Rectal smooth muscle tissue (tissue), 1 donor: ENCODE measurements around the gene NLK.
"Not testable (repeated sequence)": the region's sequence is repeated elsewhere in the genome, so short reads cannot be mapped to it uniquely, and the experiment has no call there.

Source experiments
- H3K27ac ChIP-seq: one replicate; pipeline ENCODE4 v1.7.0; 2013; ENCODE audit warnings: low read depth, low read length, inconsistent platforms
- H3K27me3 ChIP-seq: one replicate; pipeline ENCODE4 v1.7.0; 2013; ENCODE audit warnings: low read length; ENCODE audit not compliant: control insufficient read depth, insufficient read depth
- H3K36me3 ChIP-seq: one replicate; pipeline ENCODE4 v1.7.0; 2013; ENCODE audit warnings: low read length; ENCODE audit not compliant: control insufficient read depth, insufficient read depth
- H3K4me1 ChIP-seq: one replicate; pipeline ENCODE4 v1.7.0; 2013; ENCODE audit warnings: low read length; ENCODE audit not compliant: control insufficient read depth, insufficient read depth
- H3K4me3 ChIP-seq: one replicate; pipeline ENCODE4 v1.7.0; 2013; ENCODE audit warnings: low read length
- H3K9ac ChIP-seq: one replicate; pipeline ENCODE4 v1.7.0; 2013; ENCODE audit warnings: low read length

The NLK gene

DNA sequence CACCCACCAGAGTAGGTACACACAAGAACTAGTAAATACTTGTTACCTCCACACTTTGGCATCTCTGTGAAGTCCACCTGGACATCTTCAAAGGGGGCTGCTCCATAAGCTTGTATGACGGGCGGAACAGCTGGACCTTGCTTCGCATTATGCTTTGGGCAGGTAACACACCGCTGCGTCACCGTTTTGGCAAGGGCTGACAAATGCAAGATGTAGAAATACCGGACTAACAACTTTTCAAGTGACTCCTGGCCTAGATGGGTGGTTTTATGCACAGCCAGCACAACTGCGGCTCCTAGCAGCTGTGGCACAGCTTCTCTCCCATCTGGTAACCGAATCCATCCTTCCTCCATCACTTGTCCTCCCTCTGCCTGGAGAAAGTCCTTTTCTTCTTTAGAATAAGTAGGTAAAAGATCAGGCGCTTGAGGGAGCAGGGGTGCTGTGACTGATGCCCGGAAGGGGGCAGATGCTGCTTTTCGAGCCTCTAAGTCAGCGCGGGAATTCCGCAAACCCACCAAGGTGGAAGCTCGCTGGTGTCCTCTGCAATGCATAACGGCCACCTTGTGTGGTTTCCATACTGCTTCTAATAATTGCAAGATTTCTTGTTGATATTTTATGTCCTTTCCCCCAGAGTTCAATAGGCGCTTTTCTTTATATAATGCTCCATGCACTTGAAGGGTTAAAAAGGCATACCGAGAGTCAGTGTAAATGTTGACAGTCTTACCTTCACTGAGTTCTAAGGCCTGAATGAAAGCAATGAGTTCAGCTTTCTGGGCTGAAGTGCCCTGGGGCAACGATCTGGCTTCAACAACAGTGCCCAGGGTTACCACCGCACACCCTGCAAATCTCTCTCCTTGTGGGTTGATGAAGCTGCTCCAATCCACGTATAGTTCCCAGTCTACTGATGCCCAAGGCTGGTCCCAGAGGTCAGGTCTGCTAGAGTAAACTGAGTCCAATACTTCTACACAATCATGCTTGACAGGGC is 191.7 kb downstream of the NLK start:
- peak overlapping the region; percentile 9 for H3K4me3 ChIP-seq

DNA sequence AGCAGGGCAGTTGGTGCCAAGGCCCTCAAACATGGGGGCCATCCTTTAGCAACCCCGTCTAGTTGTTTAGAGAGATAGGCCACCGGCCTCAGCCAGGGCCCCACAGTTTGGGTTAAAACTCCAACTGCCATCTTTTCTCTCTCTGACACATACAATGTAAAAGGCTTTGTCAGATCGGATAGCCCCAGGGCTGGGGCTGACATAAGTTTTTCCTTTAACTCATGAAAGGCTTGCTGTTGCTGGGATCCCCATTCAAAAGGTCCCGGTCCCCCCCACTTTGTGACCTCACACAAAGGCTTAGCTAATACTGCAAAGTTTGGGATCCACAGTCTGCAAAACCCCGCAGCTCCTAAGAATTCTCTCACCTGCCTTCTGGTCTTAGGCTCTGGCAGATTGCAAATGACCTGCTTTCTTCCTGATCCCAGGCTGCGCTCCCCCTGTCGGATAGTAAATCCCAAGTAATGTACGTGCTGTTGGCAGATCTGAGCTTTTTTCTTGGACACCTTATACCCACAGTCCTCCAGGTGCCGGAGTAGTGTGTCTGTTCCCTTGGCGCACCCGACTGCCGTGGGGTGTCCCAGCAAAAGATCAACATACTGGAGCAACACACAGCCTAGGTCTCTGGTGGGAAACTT is 192.7 kb downstream of the NLK start:
- H3K4me3 ChIP-seq, H3K36me3 ChIP-seq, H3K27me3 ChIP-seq, H3K4me1 ChIP-seq, H3K9ac ChIP-seq, H3K27ac ChIP-seq: not testable (repeated sequence)

More for the DNA sequence above, 191.7 kb downstream of the NLK start:
- H3K27me3 ChIP-seq, H3K9ac ChIP-seq, H3K27ac ChIP-seq, H3K4me1 ChIP-seq, H3K36me3 ChIP-seq: not testable (repeated sequence)

DNA sequence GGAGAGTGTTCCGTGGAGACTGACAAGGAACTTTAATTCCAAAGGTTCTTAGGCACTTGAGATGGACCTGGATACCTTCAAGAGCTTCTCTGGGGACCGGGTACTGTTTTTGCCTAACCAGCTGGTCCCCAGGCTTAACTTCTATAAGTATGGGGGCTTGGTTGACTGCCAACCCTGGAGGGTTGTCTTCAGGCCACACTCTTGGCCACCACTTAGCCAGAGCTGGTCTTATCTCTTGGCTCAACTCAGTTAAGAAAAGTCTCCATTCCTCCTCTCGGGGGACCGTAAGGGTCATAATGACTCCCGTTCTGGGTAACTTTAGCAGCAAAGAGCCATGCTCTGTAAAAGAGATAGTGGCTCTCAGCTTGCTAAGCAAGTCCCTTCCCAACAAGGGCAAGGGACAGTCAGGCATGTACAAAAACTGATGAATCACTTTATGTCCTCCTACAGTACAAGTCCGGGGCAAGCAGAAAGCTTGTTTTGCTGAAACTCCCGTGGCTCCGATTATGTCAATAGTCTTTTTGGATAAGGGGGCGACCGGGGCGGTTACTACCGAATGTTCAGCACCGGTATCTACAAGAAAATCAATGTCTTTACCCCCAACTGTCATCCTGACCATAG is 193.7 kb downstream of the NLK start:
- H3K27ac ChIP-seq, H3K9ac ChIP-seq, H3K27me3 ChIP-seq, H3K4me1 ChIP-seq, H3K36me3 ChIP-seq, H3K4me3 ChIP-seq: not testable (repeated sequence)

DNA sequence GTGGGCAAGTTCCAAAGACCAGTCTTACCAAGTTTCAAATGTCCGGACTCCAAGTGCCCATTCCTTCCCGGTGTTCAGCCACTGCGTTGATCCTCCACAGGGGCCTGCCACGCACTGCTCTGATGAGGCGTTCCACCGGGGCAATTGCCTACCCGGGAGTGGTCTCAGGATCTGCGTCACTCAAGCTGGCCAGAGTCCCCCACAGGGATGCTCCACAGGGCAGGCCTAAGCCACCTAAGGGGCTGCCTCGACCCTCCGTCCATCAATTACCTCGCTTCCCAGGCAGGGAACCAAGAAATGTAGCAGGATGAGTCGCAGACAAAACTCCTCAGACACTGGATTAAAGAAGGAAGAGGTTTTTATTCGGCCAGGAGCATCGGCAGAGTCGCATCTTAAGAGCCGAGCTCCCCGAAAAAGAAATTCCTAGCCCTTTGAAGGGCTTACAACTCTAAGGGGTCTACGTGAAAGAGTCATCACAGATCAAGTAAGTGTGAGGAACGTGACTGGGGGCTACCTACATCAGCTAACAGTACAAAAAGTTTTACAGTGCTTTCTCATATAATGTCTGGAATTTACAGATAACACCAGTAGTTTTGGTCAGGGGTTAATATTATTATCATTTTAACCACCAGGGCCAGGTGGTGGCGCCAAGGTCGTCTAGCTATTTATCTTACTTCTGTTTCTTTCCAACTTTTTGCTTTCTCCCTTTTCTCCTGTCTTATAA is 196.2 kb downstream of the NLK start:
- H3K4me3 ChIP-seq, H3K27me3 ChIP-seq, H3K27ac ChIP-seq, H3K9ac ChIP-seq, H3K36me3 ChIP-seq, H3K4me1 ChIP-seq: not testable (repeated sequence)

DNA sequence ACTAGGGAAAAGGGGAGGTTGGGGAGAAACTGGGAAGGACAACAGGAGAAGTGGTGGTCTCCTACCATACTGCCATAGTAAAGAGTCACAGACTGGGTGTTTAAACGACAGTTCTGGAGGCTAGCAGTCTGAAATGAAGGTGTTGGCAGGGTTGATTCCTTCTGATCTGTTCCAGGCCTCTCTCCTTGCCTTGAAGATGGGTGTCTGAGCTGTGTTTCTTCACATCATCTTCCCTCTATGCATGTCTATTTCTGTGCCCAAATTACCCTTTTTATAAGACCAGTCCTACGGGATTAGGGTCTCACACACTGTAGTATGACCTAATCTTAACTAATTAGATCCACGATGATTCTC is 196.8 kb downstream of the NLK start:
- no peaks in the 10 kb centered on the region for H3K4me1 ChIP-seq

DNA sequence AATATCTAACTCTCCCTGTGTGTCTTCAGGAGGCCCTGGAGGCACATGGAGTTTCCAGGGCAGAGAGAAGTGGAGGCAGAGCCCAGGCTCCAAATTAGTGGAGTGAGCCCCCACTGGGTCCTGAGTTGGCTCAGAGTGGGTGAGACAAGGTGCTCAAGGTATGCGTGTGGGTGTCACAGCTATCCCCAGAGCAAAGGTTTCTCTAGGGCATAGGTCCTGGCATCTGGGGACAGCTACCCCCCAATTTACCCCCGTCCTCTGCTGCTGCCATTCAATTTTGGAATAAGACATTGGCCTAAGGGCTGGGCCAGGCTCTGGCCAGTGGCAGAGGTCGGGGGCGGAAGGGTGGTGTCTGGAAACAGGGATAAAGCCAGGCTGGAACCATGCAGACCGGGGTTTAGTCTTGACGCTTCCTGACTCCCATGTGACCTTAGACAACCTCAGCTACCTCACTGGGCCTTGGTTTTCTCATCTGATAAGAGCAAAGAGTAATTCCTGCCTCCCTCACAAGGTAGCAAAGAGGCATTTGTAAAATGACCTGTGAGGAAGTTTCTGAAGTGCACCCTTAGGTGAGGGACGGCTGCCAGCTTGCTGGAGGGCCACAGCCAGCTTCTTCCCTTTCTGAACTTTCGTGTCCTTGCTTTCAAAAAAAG is 198.3 kb downstream of the NLK start:
- Histone ChIP-seq H3K9ac (no peak overlapping the region), H3K4me1 (no peaks in the 10 kb centered on the region), H3K27ac (no peak overlapping the region), H3K27me3 (no peaks in the 10 kb centered on the region), H3K36me3 (no peaks in the 10 kb centered on the region), H3K4me3 (no peak overlapping the region)

More for the DNA sequence above, 196.8 kb downstream of the NLK start:
- Histone ChIP-seq H3K4me3 (no peak overlapping the region), H3K27me3 (no peaks in the 10 kb centered on the region), H3K27ac (no peak overlapping the region), H3K9ac (no peak overlapping the region), H3K36me3 (no peaks in the 10 kb centered on the region)

DNA sequence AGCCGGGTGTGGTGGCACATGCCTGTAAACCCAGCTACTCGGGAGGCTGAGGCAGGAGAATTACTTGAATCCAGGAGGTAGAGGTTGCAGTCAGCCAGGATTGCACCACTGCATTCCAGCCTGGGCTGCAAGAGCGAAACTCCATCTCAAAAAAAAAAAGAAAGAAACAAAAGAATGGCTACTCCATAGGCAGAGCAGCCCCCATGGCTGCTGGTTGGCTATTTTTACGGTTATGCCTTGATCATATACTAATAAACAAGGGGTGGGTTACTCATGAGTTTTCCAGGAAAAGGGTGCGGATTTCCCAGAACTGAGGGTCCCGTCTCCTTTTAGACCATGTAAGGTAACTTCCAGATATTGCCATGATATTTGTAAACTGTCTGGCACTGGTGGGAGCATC is 200.3 kb downstream of the NLK start:
- Histone ChIP-seq H3K27ac (no peak overlapping the region), H3K4me3 (no peak overlapping the region), H3K9ac (no peak overlapping the region), H3K36me3 (no peaks in the 10 kb centered on the region), H3K27me3 (no peaks in the 10 kb centered on the region), H3K4me1 (no peaks in the 10 kb centered on the region)

DNA sequence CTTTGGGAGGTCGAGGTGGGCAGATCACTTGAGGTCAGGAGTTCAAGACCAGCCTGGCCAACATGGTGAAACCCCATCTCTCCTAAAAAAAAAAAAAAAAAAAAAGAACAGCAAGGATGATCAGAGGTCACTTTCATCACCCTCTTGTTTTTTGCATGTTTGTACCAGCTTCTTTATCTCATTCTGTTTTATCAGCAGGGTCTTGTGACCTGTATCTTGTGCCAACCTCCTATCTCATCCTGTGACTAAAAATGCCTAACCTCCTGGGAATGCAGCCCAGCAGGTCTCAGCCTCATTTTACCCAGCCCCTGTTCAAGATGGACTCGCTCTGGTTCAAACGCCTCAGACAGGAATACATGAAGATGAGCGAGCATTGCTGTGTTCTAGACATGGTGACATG is 200.8 kb downstream of the NLK start:
- H3K4me3 ChIP-seq = not testable (repeated sequence)

DNA sequence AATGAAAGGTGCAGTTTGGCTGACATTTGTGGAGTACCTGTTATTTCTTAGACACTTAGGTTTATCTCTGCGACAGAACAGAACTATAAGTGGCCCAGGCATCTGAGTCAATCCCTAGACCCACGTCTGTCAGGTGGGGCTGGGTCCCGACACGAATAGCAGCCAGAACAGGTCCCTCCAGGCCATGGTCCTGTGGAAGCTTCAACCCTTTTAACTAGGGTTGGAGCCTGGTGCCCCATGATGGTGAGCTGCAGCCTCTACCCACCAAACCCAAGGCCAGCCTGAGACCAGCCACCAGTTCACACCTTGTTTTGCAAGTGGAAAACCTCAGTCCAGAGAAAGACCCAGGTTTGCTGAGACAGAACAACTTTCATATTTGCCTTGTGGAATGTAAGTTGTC is 202.0 kb downstream of the NLK start:
- Histone ChIP-seq H3K27me3 (no peaks in the 10 kb centered on the region), H3K4me3 (no peak overlapping the region), H3K4me1 (no peaks in the 10 kb centered on the region), H3K27ac (no peak overlapping the region), H3K36me3 (no peaks in the 10 kb centered on the region), H3K9ac (no peak overlapping the region)

More for the DNA sequence above, 200.8 kb downstream of the NLK start:
- not testable (repeated sequence) for H3K27ac ChIP-seq, H3K9ac ChIP-seq, H3K4me1 ChIP-seq, H3K36me3 ChIP-seq, H3K27me3 ChIP-seq
